K562 (cell line): ENCODE results near the gene PID1. TPM values are rescaled to one million over a fixed set of nuclear protein-coding genes. Genes with fewer than 3 reads are reported as not detected.

ENCODE experiments used
- ATAC-seq: fragments of 200-7000 bp; cut with Tn5 transposase; 3 replicates; pipeline ENCODE4 v1.9.1; 2020; ENCODE audit warnings: moderate library complexity
- BruUV-seq: library from RNA; stranded (reverse); fragments of 400-500 nt; replicated peaks from 2 replicates; lab custom pipeline; 2021; lab: Mats Ljungman, UMichigan
- CTCF ChIA-PET: fragments of 300-600 bp; formaldehyde crosslinking; extraction: SDS; loops from one replicate; lab custom pipeline; 2021; ENCODE audit warnings: low intra/inter-chr PET ratio; lab: Yijun Ruan, JAX
- POLR2A ChIA-PET: fragments of 300-600, 350-650 bp; sonication (Branson Sonifier 250); formaldehyde crosslinking; extraction: SDS; loops from one replicate; lab custom pipeline; 2021; ENCODE audit warnings: antibody characterized with exemption, inconsistent platforms; lab: Yijun Ruan, JAX
- DNase-seq, 4 experiments: peaks; one replicate each; pipeline versions ENCODE4 v3.0.0 to v3.0.0-alpha.2; 2011 to 2018; ENCODE audit warnings: low spot score in 3 of 4, mixed read lengths in 3 of 4; ENCODE audit errors: extremely low read depth in 1 of 4
- FAIRE-seq: peaks from 2 replicates; lab custom pipeline; 2011; peaks lifted over from hg19 to GRCh38; lab: Jason Lieb, UNC
- H2AFZ ChIP-seq: 2 replicates; pipeline ENCODE4 v1.6.0; 2011; ENCODE audit warnings: low read depth, low read length, control low read depth, inconsistent platforms
- H3K27ac ChIP-seq: fragments of 200-600 bp; 3 replicates; pipeline ENCODE4 v1.8.0; 2011; ENCODE audit warnings: low read depth, mild to moderate bottlenecking, control low read depth, inconsistent platforms, low read length, moderate library complexity, mixed read lengths; ENCODE audit errors: extremely low read depth
- H3K27me3 ChIP-seq, 2 experiments: fragments of 300-600 bp in 1 of 2; 2 replicates in 1 of 2; 3 replicates in 1 of 2; pipeline versions ENCODE4 v1.6.0 to v1.8.0; 2011; ENCODE audit warnings: inconsistent platforms in 2 of 2, low read length in 2 of 2, mild to moderate bottlenecking in 1 of 2, mixed read lengths in 1 of 2, moderate library complexity in 1 of 2; ENCODE audit not compliant: control insufficient read depth in 2 of 2, insufficient read depth in 2 of 2
- H3K36me3 ChIP-seq: fragments of 300-600 bp; 3 replicates; pipeline ENCODE4 v1.8.0; 2011; ENCODE audit warnings: mild to moderate bottlenecking, low read length, inconsistent platforms; ENCODE audit not compliant: control insufficient read depth, insufficient read depth
- H3K4me1 ChIP-seq, 2 experiments: fragments of 200-600 bp in 1 of 2; replicated peaks in 1 of 2; 2 replicates in 1 of 2; 3 replicates in 1 of 2; pipeline versions ENCODE4 v1.5.1 to v1.8.0; 2011; ENCODE audit warnings: inconsistent platforms in 2 of 2, low read length in 2 of 2, mild to moderate bottlenecking in 1 of 2, mixed read lengths in 1 of 2, moderate library complexity in 1 of 2; ENCODE audit not compliant: control insufficient read depth in 2 of 2, insufficient read depth in 2 of 2
- H3K4me2 ChIP-seq: 2 replicates; pipeline ENCODE4 v1.6.1; 2011; ENCODE audit warnings: low read length, control low read depth, inconsistent platforms, mixed read lengths; ENCODE audit not compliant: insufficient read depth
- H3K4me3 ChIP-seq: fragments of 200-600 bp; sonication (generic), shearing (Covaris generic); 2 replicates; pipeline ENCODE4 v1.5.1; 2016; ENCODE audit warnings: control low read depth, inconsistent platforms
- H3K79me2 ChIP-seq: fragments of 200-600 bp; 3 replicates; pipeline ENCODE4 v1.8.0; 2011; ENCODE audit warnings: low read length, inconsistent platforms; ENCODE audit not compliant: control insufficient read depth, insufficient read depth
- H3K9ac ChIP-seq, 2 experiments: 2 replicates each; pipeline versions ENCODE4 v1.6.0 to v1.6.1; 2011; ENCODE audit warnings: low read depth in 2 of 2, low read length in 2 of 2, control low read depth in 1 of 2, inconsistent platforms in 1 of 2, mild to moderate bottlenecking in 1 of 2, mixed read lengths in 1 of 2; ENCODE audit not compliant: insufficient read depth in 1 of 2
- H3K9me1 ChIP-seq: one replicate; pipeline ENCODE4 v1.6.0; 2011; ENCODE audit warnings: inconsistent platforms, mild to moderate bottlenecking, low read length, moderate library complexity; ENCODE audit not compliant: control insufficient read depth, insufficient read depth
- H3K9me3 ChIP-seq: replicated peaks from 2 replicates; pipeline ENCODE4 v1.5.1; 2011; ENCODE audit warnings: low read depth, low read length, inconsistent platforms; ENCODE audit not compliant: control insufficient read depth, insufficient read depth
- H4K20me1 ChIP-seq: replicated peaks from 2 replicates; pipeline ENCODE4 v1.6.1; 2011; ENCODE audit warnings: low read length, inconsistent platforms, mixed read lengths; ENCODE audit not compliant: control insufficient read depth, insufficient read depth
- ELF2 ChIP-seq: fragments of 250-450 bp; sonication (Bioruptor Pico); IDR thresholded peaks from 2 replicates; pipeline ENCODE4 v1.5.0; 2021; ENCODE audit warnings: mild to moderate bottlenecking
- RBM22 ChIP-seq: fragments of 200-400 bp; formaldehyde crosslinking; IDR thresholded peaks from 2 replicates; pipeline ENCODE4 v1.6.1; 2018; ENCODE audit warnings: low read length, low read depth; ENCODE audit not compliant: poor library complexity, severe bottlenecking
- SIN3A ChIP-seq, 2 experiments: fragments of 150-350 bp in 1 of 2; IDR thresholded peaks; 2 replicates each; pipeline ENCODE4 v1.6.1; 2011 to 2016; ENCODE audit warnings: borderline replicate concordance in 2 of 2, low read depth in 2 of 2, low read length in 2 of 2, mild to moderate bottlenecking in 2 of 2, moderate library complexity in 2 of 2; ENCODE audit not compliant: control insufficient read depth in 1 of 2
- TCF7 ChIP-seq: sonication (generic); IDR thresholded peaks from 2 replicates; pipeline ENCODE4 v1.6.1; 2016; ENCODE audit warnings: antibody characterized with exemption, borderline replicate concordance
- ZNF668 ChIP-seq: fragments of 250-450 bp; sonication (Bioruptor Pico); IDR thresholded peaks from 2 replicates; pipeline ENCODE4 v1.8.0; 2022; ENCODE audit warnings: mild to moderate bottlenecking, inconsistent platforms
- WGBS: fragments of 100-300 bp; shearing (Covaris generic); methylation state at CpG from one replicate; pipeline ENCODE4 v1.1.6; 2016; ENCODE audit warnings: low coverage, mixed read lengths; ENCODE audit not compliant: insufficient coverage; ENCODE audit errors: missing lambda C conversion rate; 5-methylcytosine and 5-hydroxymethylcytosine counted together
- in situ Hi-C: fragments of 300-500 bp; cut with MboI; formaldehyde crosslinking; loops from 4 replicates; pipeline ENCODE4 v1.15.0; 2018; ENCODE audit warnings: inconsistent platforms, mixed read lengths
- intact Hi-C: fragments of 100-400 bp; cut with micrococcal nuclease; formaldehyde crosslinking; loops from 2 replicates; pipeline ENCODE4 v1.14.2; 2022
- polyA plus RNA-seq, 8 experiments: library from polyadenylated mRNA; depleted of rRNA in 4 of 8; stranded (reverse) in 5 of 8; unstranded in 3 of 8; fragments of >200 nt; fragmentation: Nextera tagmentation in 2 of 8; fragmentation: Illumina TruSeq in 1 of 8; extraction: Ambion mirVana in 2 of 8; extraction: Trizol in 1 of 8; gene quantifications; 2 replicates each; pipeline versions ENCODE4 v1.2.1 to v1.2.3, GENCODE V29; 2011 to 2014; ENCODE audit warnings: inconsistent platforms in 1 of 8, missing spikeins in 1 of 8
- total RNA-seq, 7 experiments: library from RNA; depleted of rRNA in 6 of 7; stranded (reverse); fragments of >200 nt in 6 of 7; fragmentation: Illumina TruSeq in 2 of 7; extraction: Trizol in 2 of 7; gene quantifications; 2 replicates each; pipeline versions ENCODE4 v1.2.1 to v1.2.3, GENCODE V29; 2011 to 2021; ENCODE audit warnings: low replicate concordance in 1 of 7

PID1 gene
- total and polyA plus RNA-seq, 9 of the 15 experiments (the other 6 are each of a cell fraction or from before 2014, with no cell fraction given): not detected

- in situ Hi-C loops: no loop called here
- 6% methylated on average over 4 of the region's 4 CpGs for WGBS
- H4K20me1 ChIP-seq: no peaks in the 10 kb centered on the region
- ChIA-PET CTCF (no interaction called here), POLR2A (no interaction called here)
- no peak overlapping the region for H3K4me3 ChIP-seq
- FAIRE-seq (no peak), ATAC-seq (no peak), DNase-seq (no peak)
- no peak overlapping the region for H3K27ac ChIP-seq
- no peaks in the 10 kb centered on the region for H3K9me1 ChIP-seq
- BruUV-seq: no TSS peak
- no peaks in the 10 kb centered on the region for H3K4me1 ChIP-seq
- H3K27me3 ChIP-seq: no peaks in the 10 kb centered on the region
- no peak for TF ChIP-seq RBM22
- H3K9ac ChIP-seq: no peak overlapping the region
- H3K4me2 ChIP-seq: no peak overlapping the region
- no peaks in the 10 kb centered on the region for H3K9me3 ChIP-seq
- intact Hi-C loops: no loop called here
- H3K36me3 ChIP-seq: no peaks in the 10 kb centered on the region
- H3K79me2 ChIP-seq: no peaks in the 10 kb centered on the region
- H2AFZ ChIP-seq: no peak overlapping the region
Observed at GRCh38 chr2:229279516-229279915, 8.4 kb upstream of the PID1 start.

DNA sequence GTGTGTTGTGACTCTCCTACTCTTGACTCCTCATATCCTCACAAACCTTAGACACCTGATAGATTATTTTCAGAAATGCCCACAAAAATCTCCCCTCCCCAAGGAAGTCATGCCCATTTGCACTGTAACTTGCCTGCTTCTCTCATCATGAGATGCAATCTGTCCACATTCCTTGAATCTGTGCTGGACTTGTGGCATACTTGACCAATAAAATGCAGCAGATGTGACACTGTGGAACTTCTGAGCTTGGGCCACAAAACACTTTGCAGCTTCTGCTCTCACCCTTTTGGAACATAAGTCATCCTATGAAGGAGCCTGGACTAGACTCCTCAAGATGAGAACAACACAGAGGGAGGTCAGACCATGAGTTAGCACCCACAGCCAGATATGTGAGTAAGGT, 4.4 kb upstream of the PID1 start:
- DNase-seq: no peak

More for the DNA sequence above, 4.4 kb upstream of the PID1 start:
- Histone ChIP-seq H4K20me1 (no peaks in the 10 kb centered on the region), H3K9me3 (no peaks in the 10 kb centered on the region), H3K4me1 (no peaks in the 10 kb centered on the region), H3K27me3 (no peaks in the 10 kb centered on the region), H3K9me1 (no peaks in the 10 kb centered on the region), H3K36me3 (no peaks in the 10 kb centered on the region), H2AFZ (no peak overlapping the region), H3K27ac (no peak overlapping the region), H3K9ac (no peak overlapping the region), H3K4me2 (no peak overlapping the region), H3K79me2 (no peaks in the 10 kb centered on the region), H3K4me3 (no peak overlapping the region)
- ATAC-seq (no peak), FAIRE-seq (no peak)
- ChIA-PET POLR2A (no interaction called here), CTCF (no interaction called here)
- TF ChIP-seq TCF7 (no peak), ZNF668 (CRISPR knock-in tag) (no peak), ELF2 (CRISPR knock-in tag) (no peak), SIN3A (IDR thresholded peaks at IDR 0.05; ENCODE audit: borderline replicate concordance in 2 of 2, control insufficient read depth in 1 of 2, low read depth in 2 of 2, low read length in 2 of 2) (no peak)
- BruUV-seq: no TSS peak
- in situ Hi-C loops: no loop called here
- intact Hi-C loops: no loop called here
